Measurements from ENCODE around the gene SLC1A7.

SLC1A7 gene

DNA sequence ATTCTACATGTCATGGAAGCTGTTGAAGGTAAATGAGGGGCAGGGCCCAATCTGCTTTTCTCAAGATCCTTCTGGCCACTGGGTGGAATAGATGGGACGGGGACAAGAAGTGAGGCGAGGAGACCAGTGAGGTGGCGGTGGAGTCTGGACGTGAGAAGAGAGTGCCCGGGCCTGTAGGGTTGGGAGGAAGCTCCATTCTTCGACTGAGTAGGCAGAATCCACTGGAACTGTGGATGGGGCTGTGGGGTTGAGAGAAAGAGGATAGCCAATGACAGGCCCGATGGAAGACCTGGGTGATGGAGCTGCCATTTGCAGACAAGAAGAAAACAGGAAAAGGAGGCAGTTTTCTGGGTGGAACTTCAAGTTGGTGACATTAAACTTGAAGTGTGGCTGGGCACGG, 10.3 kb downstream of the SLC1A7 start:
- DNase-seq = no peak

DNA sequence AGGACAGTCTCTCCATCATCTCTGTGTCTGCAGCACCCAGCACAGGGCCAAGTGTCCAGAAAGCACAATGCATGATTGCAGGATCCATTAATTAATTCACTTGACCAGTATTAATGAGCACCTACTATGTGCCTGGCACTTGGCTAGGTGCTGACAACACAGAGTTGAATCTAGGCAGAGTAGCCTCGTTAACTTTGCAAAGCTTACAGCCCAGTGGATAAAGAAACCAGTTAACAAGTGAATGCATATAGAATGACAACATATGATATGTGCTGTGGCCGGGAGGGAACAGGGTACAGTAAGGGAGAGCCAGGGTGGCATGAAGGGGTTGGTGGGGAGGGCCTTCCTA, 10.9 kb downstream of the SLC1A7 start:
- no peak for DNase-seq

DNA sequence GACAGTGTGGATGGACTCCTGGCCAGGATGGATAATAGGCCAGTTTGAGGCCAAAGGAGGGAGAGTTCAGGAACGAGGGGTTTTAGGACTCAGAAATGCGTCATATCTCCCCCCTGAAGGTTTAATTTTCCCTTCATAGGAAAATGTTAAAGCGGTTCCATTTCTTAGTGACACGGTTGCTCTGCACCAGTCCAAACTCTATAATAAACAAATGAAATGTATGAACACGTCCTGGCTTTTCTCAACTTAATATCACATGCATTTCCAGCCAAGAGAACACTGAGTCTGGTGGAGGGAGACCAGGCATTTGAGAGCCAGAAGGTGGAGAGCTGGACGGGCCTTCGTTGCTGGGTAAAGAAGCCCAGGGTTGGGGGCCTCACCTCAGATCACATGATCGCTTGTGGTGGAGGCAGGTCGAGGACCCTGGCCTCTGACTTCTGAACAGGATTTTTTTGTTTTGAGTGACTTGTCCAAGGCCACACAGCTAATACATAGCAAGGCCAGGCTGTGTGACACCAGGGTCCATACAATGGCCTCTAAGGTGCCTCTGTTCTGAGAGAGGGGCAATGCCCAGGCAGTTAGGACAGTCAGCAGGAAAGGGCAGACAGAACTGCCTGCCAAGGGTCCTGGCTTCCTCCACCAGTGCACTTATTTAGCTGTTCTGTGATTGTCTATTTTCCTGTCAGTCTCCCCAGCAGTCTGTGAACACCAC, 11.4 kb downstream of the SLC1A7 start:
- no peak for DNase-seq

DNA sequence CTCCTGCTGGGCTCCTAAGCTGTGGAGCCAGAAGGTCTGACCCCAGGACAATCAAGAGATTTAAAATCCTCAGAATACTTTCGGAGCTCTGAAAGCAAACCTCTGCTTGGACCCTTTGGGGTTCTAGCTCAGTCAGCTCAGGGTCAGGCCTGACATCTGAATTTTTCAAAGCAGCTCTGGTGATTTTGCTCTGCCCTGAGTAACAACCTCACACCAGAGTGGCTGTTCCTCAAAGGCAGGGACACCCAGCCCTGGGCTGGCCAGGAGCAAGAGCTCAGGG, 11.9 kb downstream of the SLC1A7 start:
- DNase-seq = no peak

DNA sequence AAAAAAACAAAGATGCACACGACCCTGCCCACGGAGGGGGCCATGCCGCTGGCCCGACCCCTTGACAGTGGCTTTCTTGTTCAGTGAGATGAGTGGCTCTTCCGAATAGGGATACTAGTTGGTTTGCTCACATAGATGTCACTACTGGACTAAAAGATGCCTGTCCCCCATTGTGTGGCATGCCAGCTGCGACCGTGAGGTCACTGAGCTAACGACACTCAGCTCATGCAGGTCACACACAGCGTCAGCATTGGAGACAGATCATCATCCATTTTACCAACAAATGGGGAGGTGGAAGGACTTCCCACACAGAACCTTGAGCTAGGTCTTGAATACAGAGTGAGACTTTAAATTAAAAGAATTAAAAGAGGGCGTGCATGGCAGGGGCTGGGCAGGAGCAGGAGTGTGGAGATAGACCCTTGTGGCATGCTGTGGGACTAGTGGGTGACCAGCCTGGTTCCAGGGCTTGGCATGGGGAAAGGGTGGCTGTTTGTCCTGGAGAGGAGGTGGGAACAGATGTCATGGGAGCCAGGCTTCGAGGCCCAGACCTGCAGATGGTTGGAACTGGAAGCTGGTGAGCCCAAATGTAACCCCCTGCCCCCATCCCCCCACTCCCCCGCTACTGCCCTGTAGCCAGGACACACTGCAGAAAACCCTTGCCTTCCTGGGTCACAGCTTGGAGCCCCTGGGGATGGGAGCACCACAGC, 12.4 kb downstream of the SLC1A7 start:
- no peak for DNase-seq

DNA sequence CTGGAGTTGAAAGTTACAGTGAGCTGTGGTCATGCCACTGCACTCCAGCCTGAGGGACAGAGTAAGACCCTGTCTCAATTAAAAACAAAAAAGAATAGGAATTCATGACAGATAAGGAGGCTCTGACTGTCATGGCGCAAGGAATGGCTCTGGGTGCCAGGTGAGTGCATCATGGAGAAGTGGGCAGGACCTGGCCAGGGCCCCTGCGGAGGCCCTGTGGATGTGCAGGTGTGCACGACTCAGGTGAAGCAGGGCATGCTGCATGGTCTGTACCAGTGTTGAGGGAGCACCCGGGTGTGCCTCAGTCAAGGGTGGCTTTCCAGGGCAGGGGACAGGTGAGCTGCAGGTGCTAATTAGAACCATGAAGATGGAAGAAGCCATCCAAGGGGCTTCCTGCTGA, 14.0 kb downstream of the SLC1A7 start:
- DNase-seq = no peak

DNA sequence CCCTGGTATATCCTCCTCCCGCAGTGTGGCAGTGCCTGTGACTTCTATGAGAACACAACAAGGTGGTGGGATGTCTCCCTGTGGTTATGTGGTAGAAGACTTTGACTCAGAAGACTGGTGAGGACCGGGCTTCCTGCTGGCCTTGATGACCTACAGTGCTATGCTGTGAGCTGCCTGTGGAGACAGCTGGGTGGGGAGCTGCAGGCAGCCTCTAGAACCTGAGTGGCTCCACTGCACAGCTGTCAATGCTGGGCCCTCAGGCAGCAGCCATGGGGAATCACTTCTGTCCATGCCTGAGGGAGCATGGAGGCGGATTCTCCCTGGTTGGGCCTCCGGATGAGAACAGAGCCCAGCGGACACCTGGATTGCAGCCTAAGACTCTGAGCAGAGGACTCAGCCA, 14.9 kb downstream of the SLC1A7 start:
- no peak for DNase-seq

DNA sequence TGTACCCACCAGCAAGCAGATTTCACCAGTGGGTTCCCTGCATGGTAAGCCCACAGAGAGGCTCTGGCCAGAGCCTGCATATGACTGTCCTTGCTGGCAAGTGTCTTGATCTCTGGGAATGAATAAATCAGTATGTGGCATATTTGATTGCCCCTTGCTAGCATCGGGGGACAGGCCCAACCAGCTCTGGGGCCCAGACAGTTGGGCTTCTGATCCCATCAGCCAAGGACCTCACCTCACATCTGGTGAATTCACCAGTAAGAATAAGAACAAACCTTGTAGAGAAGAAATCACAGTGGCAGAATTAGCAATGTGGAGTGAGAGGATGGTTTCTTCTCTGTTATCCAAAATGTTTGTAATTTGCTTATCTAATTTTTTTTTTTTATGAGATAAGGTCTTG, 15.9 kb downstream of the SLC1A7 start:
- no peak for DNase-seq

DNA sequence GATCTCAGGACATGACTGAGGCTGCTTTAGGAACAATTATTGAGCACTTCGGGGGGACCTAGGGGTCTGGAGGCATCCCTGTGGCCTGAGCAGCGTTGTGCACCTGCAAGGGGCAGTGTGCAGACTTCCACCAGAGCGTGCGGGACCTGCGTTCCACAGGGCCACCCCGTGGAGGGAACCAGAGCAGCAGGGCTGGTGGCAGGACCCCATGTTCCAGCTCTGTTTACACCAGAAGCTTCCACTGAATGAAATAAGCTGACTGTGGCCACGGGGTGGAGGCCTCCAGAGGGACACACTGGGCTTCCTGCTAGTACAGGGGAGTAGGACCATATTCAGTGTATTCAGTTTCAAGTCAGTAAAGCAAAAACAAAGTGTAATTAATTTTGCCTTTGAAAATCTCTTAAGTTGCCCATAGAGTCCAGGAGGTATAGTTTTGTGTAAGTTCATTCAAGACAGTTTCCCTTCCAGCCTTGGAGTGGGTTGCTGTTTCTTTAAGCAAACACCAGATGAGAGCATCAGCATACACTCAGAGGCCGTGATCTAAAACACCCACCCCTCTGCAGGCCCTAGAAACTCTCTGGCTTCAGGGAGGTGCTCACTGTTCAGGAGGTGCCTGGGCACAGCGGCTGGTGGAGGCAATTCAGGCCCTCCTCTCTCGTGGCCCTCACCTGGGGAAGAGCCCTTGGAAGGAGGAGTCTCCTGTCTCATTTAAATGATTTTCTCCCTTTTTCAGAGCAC, 16.6 kb downstream of the SLC1A7 start:
- no peak for DNase-seq

DNA sequence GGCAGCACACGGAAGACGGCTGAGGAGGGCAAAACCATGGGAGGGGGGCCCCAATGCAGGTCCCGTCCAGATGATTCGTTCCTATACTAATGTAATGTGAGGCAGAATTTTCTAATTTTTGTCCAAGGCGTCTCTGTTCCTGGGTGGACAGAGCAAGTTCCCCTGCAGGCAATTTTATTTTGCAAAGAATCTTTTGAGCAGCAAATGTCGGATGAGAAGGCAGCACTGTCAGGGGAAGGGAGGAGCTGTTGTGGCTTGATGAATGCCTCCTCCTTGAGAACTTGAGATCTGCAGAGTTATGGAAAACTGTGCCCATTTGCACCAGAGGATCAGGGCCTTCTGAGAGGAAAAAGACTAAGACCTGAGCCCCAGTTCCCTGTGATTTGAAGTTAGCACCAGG, 17.3 kb downstream of the SLC1A7 start:
- no peak for DNase-seq

DNA sequence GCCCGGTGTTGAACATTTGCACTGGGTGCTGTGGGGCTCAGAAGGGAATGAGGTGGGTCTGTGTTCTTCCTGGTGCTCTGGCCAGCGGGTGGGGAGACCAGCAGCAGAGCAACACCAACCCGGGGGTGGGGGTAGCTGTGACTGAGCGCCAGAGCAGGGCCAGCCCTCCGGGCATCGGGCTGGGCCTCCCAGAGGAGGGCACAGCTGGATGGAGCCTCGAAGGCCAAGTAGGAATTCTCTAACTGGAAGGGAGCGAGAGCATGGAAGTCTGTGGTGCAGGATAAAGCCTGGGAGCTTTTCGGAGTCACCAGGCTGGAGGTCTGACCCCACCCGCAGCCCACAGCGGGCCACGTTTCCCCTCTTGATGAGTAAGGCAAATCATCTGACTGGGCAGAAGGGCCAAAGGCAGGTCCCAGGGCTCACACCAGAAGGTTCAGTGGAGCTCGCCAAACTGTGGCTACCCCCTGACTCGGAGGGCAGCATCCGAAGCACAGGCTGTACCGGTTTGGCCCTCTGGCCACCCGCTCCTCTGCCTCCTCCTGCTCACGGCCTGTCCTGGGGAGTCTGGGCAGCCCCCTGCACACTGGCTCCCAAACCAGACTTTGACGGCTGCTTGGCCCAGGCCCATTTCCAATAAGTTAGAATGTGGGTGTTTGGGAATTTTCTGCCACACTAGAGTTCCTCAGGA, 18.8 kb downstream of the SLC1A7 start:
- DNase-seq = no peak

DNA sequence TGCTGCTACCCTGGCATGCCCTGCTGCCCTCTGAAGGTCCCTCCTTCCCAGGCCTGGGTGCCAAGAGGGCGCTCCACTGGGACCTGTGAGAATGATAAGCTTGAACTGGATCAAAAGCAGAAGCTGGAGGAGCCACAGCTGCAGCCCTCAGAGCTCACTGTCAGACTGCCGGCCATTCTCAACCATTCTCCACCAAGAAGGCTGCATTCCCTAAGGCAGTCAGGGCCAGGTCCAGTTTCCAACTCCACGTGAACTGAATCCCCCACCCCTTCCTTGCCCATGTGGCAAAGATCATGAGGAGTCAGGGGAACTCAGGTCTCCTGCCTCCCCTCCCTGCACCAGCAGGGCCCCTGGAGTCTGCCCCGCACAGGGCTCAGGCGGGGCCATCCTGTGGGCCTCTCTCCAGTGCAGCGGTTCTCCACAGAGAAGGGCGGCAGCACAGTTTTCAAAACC, 19.5 kb downstream of the SLC1A7 start:
- DNase-seq = no peak

DNA sequence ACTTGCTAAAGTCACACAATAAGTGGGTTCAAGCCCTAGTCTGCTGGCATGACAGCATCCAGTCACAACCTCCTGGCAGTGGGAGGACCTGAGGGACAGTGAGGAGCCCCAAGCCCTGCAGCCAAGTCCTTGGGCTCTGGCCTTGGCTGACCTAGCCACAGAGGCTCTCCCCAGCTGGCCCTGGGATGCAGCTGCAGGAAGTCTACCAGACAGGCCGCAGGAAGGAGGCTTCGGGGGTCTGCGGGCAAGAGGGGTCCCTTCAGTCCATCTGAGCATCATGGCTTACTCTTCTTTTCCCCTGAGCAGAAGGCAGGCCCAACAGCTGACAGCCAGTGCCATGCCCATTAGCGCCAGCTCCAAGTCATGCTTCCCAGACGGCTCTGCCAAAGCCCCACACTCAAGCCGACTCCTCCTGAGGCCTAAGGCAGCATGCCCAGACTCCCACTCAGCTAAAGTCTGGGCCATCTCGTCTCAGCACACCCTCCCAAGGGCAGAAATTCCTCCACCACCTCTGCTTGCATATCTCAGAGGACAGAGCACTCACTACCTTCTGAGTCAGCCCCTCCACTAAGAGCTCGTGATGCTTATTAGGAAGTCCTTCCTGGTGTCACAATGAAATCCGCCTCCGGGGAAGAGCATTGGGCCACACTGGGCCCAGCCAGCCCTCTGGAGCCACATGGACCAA, 20.1 kb downstream of the SLC1A7 start:
- DNase-seq = no peak

DNA sequence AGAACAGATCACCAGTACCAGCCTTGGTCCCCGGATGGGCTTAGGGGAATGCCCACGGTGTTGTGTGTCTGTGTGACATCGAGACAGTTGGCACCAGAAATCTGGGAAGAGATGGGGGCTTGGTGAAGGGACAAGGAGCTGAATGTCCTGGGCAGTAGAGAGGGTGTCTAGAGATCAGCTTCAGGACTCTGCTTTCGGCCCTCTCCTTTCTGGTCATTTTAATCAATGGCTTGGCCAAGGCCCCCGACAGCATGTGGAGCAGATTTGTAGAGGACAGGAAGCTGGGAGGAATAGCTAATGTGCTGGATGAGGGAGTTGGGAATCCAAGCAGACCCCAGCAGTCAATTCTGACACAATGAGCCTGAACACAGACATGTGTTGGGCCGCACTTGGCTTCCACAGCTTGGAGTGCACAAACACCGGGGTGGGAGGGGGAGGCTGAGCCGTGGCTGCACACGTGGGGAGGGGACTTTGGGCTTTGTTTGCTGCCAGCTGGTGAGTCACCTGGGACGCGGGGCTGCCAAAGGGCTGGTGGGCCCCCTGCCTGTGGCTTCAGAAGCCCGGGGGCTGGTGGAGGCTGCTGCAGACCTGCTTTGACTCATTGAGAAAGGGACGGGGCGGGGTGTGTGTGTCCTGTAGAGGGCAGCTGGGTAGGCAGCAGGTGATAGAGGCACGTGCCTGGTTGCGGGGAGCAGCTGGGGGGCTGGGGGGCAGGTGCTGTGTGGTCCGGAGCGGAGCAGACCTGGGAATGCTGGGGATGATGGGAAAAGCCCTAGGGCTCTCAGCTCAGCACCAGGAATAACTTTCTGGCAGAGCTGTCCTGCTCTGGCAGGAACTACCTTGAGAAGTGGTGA, 20.9 kb downstream of the SLC1A7 start:
- peak; percentile 53 for DNase-seq

DNA sequence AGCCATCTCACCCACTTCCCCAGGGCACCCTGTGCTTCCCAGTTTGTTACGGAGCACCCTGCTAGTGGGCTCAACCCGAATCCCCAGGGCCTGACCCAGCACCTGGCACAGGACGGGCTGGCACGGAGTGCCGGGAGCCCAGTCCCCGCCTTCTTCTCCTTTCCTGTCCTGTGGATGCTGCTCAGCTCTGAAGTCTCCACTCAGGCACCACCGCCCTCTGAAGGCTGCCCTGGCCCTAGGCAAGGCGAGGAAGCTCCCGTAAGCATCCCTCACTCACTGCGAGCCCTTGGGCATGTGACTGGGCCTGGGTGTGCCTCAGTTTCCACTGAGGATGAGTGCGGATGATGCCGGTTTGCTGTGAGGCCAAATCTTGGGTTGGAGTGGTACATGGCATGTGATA, 21.8 kb downstream of the SLC1A7 start:
- no peak for DNase-seq

DNA sequence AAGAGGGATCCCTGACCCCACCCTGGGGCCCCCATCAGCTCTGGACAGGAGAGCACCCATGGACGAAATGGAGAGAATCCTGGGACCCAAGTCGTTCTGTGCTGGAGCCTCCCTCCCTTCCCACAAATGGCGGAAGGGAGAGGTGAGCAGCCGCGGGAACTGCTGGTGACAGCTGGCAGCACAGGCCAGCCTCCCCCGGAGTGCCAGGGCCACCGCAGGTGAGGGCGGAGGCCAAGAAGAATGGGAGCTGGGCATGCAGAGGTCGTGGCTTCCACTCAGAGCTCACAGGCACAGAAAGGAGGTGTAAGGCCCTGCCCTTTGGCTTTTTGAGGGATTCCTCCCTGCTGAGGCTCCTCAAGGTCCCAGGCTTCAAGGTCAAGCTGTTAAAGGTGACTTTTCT, 24.6 kb downstream of the SLC1A7 start:
- no peak for DNase-seq

DNA sequence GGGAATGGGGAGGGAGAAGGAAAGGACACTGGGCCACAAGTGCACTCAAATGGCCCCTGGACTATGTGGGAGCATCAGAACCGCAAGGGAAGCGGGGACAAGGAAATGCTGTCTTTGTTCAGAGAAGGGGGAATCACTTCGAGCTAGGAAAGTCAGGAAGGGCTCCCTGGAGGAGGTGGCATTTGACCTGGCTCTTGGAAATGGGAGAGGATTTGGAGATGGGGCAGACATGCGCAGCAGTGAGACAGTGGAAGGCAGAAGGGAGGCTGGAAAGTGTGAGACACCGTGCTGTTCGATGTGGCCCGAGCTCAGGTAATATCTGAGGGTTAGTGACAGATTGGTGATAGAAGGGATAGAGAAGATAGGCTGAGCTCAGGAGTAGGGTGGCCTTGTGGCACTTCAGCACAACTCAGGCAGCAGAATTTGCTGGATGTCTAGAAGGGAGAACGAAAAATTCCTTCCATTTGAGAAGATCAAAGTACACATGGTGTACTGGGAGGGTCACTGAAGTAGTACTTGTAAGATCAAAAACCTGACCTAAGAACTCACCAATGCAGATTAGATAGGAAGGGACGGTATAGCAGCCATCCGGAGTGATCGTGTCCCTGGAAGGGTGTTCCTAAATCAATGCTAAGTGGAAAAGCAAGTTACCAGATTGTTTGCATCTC, 25.4 kb downstream of the SLC1A7 start:
- no peak for DNase-seq

DNA sequence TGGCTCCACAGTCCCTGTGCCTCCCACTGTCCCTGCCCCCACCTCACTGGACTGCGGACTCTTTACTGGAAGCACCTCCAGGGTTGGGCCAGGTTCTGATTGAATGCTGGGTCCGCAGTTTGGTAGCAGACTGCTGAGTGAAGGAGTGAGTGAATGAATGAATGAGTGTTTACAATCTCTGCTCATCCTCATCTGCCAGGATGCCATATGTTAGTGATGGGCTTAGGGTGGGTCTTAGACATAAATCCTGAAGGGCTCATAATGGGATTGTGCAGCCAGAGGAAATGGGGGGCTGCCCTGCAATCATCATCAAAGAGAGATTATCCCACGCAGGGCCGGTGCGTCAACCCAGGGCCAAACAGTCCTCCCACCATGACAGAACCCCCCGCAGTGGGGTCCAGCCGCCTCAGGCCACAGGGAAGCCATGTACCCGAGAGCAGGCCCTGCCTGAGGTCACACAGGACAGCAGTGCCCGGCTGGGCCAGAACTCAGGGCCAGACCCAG, 26.1 kb downstream of the SLC1A7 start:
- no peak for DNase-seq

DNA sequence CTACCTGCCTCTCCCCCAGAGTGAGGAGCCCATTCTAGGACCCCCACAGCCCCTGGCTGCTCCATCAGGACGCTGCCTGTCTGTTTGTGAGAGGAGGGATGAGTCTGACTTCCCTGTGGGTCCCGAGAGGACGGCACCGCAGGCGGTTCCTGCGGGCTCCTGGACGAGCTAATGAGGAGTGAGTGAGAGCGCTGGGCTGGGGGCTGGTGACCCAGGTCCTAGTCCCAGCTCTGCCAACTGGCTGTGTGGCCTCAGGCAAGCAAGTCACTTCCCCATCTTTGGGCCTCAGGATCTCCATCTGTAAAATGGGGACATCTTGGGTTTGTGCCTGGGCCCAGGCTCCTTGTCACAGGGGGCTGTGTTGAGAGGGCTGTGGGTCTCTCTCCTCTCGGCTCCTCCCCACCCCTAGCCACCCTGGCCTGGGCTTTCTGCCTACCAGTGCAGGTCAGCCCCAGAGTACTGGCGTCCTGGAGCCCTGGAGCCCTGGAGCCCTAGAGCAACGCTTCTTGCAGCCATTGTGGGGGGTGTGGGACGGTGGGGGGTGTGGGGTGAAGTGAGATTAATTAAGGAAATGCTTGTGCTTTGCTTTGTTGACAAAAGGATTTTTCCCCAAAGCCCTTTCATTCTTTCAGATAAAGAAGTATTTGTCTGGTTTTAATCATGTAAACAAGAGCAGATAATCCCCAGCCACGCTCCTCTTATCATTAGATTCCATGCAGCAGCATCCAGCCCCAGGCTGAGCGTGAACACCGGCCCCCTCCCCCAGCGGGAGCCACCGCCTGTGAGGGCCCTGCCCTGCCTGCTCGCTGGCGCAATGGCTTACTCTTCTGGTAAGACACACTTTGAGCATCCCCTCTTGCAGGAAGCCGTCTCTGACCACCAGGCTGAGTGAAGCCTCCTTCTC, 26.8 kb downstream of the SLC1A7 start:
- DNase-seq = no peak
